WTC11 (cell line): ENCODE results near the gene PRCC.

Source experiments
- SMAD4 ChIP-seq: sonication (generic); formaldehyde crosslinking; IDR thresholded peaks from 2 replicates; pipeline ENCODE4 v1.8.0; 2022; ENCODE audit warnings: mild to moderate bottlenecking, missing genetic modification reagents
- ZNF138 ChIP-seq: sonication (generic); formaldehyde crosslinking; conservative IDR thresholded peaks from 2 replicates; pipeline ENCODE4 v1.8.1; 2022; ENCODE audit warnings: mild to moderate bottlenecking, moderate library complexity, missing genetic modification reagents
- TF ChIP-seq, protein P1 (sequence below): fragments of 200-600 bp; IDR thresholded peaks from 2 replicates; pipeline ENCODE4 v1.8.0; 2022; ENCODE audit warnings: antibody characterized with exemption
- TF ChIP-seq, protein P2 (sequence below): sonication (generic); formaldehyde crosslinking; IDR thresholded peaks from 2 replicates; pipeline ENCODE4 v1.8.0; 2022; ENCODE audit warnings: mild to moderate bottlenecking, missing genetic modification reagents
- TF ChIP-seq, protein P3 (sequence below): sonication (generic); formaldehyde crosslinking; IDR thresholded peaks from 2 replicates; pipeline ENCODE4 v1.8.1; 2023; ENCODE audit warnings: mild to moderate bottlenecking, missing genetic modification reagents, borderline replicate concordance

DNA sequence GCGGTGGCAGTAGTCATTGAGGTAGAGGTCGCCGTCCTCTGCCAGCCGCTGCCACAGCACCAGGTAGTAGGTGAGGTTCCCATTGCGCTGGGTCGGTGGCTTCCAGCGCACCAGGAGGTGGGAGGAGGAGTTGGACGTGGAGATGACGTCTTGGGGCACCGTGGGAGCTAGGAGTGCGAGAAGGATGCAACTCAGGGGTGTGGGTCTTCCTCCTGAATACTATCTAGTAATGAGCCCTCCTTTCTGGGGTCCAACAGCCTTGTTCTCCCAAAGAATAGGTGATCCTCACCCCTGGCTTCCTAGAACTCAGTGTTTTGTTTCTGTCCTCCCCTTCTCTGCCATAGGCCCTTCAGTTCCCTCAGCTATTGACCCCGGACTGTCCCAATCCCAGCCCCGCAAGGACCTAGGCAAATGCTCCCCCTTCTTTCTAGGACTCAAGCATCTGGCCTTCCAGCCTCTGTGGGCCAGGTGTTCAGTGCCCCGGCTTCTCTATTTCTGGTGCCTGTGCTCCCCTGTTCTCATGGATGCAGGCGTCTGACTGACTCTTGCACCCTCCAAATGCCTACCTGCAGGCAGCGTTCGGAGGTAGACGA, 78.7 kb downstream of the PRCC start:
- TF ChIP-seq ZNF138 (CRISPR knock-in tag): no peak
- TF ChIP-seq, protein P1, sequence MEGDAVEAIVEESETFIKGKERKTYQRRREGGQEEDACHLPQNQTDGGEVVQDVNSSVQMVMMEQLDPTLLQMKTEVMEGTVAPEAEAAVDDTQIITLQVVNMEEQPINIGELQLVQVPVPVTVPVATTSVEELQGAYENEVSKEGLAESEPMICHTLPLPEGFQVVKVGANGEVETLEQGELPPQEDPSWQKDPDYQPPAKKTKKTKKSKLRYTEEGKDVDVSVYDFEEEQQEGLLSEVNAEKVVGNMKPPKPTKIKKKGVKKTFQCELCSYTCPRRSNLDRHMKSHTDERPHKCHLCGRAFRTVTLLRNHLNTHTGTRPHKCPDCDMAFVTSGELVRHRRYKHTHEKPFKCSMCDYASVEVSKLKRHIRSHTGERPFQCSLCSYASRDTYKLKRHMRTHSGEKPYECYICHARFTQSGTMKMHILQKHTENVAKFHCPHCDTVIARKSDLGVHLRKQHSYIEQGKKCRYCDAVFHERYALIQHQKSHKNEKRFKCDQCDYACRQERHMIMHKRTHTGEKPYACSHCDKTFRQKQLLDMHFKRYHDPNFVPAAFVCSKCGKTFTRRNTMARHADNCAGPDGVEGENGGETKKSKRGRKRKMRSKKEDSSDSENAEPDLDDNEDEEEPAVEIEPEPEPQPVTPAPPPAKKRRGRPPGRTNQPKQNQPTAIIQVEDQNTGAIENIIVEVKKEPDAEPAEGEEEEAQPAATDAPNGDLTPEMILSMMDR: no peak
- TF ChIP-seq, protein P2, sequence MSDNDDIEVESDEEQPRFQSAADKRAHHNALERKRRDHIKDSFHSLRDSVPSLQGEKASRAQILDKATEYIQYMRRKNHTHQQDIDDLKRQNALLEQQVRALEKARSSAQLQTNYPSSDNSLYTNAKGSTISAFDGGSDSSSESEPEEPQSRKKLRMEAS (CRISPR knock-in tag): no peak
- TF ChIP-seq, protein P3, sequence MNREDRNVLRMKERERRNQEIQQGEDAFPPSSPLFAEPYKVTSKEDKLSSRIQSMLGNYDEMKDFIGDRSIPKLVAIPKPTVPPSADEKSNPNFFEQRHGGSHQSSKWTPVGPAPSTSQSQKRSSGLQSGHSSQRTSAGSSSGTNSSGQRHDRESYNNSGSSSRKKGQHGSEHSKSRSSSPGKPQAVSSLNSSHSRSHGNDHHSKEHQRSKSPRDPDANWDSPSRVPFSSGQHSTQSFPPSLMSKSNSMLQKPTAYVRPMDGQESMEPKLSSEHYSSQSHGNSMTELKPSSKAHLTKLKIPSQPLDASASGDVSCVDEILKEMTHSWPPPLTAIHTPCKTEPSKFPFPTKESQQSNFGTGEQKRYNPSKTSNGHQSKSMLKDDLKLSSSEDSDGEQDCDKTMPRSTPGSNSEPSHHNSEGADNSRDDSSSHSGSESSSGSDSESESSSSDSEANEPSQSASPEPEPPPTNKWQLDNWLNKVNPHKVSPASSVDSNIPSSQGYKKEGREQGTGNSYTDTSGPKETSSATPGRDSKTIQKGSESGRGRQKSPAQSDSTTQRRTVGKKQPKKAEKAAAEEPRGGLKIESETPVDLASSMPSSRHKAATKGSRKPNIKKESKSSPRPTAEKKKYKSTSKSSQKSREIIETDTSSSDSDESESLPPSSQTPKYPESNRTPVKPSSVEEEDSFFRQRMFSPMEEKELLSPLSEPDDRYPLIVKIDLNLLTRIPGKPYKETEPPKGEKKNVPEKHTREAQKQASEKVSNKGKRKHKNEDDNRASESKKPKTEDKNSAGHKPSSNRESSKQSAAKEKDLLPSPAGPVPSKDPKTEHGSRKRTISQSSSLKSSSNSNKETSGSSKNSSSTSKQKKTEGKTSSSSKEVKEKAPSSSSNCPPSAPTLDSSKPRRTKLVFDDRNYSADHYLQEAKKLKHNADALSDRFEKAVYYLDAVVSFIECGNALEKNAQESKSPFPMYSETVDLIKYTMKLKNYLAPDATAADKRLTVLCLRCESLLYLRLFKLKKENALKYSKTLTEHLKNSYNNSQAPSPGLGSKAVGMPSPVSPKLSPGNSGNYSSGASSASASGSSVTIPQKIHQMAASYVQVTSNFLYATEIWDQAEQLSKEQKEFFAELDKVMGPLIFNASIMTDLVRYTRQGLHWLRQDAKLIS (CRISPR knock-in tag): no peak
- no peak for TF ChIP-seq SMAD4
